A673 (cell line): ENCODE data around the gene PFDN4. TPM values are rescaled to one million over a fixed set of nuclear protein-coding genes. Genes with fewer than 3 reads are reported as not detected.

Experiments used
- BruUV-seq: library from RNA; stranded (reverse); fragments of 400-500 nt; replicated peaks from 2 replicates; lab custom pipeline; 2021; lab: Mats Ljungman, UMichigan
- CTCF ChIA-PET: fragments of 300-600 bp; sonication (Branson Sonifier 250); formaldehyde crosslinking; loops from one replicate; lab custom pipeline; 2022; ENCODE audit warnings: antibody characterized with exemption; lab: Charles Lee
- POLR2A ChIA-PET: fragments of 300-600 bp; sonication (Branson Sonifier 250); formaldehyde crosslinking; loops from one replicate; lab custom pipeline; 2022; ENCODE audit warnings: antibody characterized with exemption; ENCODE audit not compliant: low non-redundant PET; lab: Charles Lee
- DNase-seq: peaks from one replicate; pipeline ENCODE4 v3.0.0-alpha.2; 2015; ENCODE audit warnings: low spot score
- H3K27ac ChIP-seq: fragments of 200-600 bp; sonication (generic); 2 replicates; pipeline ENCODE4 v1.5.1; 2016; ENCODE audit warnings: mixed run types, low read depth, mild to moderate bottlenecking, mixed read lengths, antibody characterized with exemption, low read length; ENCODE audit not compliant: poor library complexity, severe bottlenecking
- H3K27me3 ChIP-seq: fragments of 200-600 bp; sonication (generic); replicated peaks from 2 replicates; pipeline ENCODE4 v1.6.1; 2017; ENCODE audit warnings: mixed run types, low read depth, mild to moderate bottlenecking, mixed read lengths, antibody characterized with exemption, low read length; ENCODE audit not compliant: insufficient read depth, poor library complexity
- H3K36me3 ChIP-seq: fragments of 200-600 bp; sonication (generic); 2 replicates; pipeline ENCODE4 v1.6.1; 2016; ENCODE audit warnings: mixed run types, mild to moderate bottlenecking, mixed read lengths, antibody characterized with exemption, low read length; ENCODE audit not compliant: insufficient read depth, poor library complexity, severe bottlenecking
- H3K4me1 ChIP-seq: fragments of 200-600 bp; sonication (generic); 2 replicates; pipeline ENCODE4 v1.6.1; 2017; ENCODE audit warnings: mixed run types, mild to moderate bottlenecking, mixed read lengths, antibody characterized with exemption, low read length; ENCODE audit not compliant: insufficient read depth, poor library complexity, severe bottlenecking
- H3K4me3 ChIP-seq: fragments of 200-600 bp; sonication (generic); 2 replicates; pipeline ENCODE4 v1.5.1; 2016; ENCODE audit warnings: low read depth, mixed run types, mild to moderate bottlenecking, mixed read lengths, low read length; ENCODE audit not compliant: poor library complexity, severe bottlenecking
- H3K9me3 ChIP-seq: fragments of 200-600 bp; sonication (generic); 2 replicates; pipeline ENCODE4 v1.6.1; 2016; ENCODE audit warnings: mixed run types, low read depth, mild to moderate bottlenecking, mixed read lengths, antibody characterized with exemption, low read length; ENCODE audit not compliant: poor library complexity, severe bottlenecking
- EZH2 ChIP-seq: fragments of 200-600 bp; sonication (generic); IDR thresholded peaks from 2 replicates; pipeline ENCODE4 v1.6.1; 2017; ENCODE audit warnings: borderline replicate concordance, low read depth, mild to moderate bottlenecking, mixed read lengths, antibody characterized with exemption, low read length; ENCODE audit not compliant: poor library complexity, severe bottlenecking
- intact Hi-C: fragments of 100-400 bp; cut with micrococcal nuclease; formaldehyde crosslinking; loops from one replicate; pipeline ENCODE4 v1.10.0; 2022; ENCODE audit not compliant: unreplicated experiment
- total RNA-seq: library from RNA; stranded (reverse); gene quantifications from 2 replicates; pipeline ENCODE4 v1.2.3, GENCODE V29; 2021
- TF ChIP-seq, protein P1 (sequence below): fragments of 300-800, 200-600 bp; sonication (generic); conservative IDR thresholded peaks from 2 replicates; pipeline ENCODE4 v1.5.1; 2017; ENCODE audit warnings: low read depth, mild to moderate bottlenecking, antibody characterized with exemption, low read length, moderate library complexity, mixed read lengths

The PFDN4 gene
- total RNA-seq, 1 experiment from 2014 or later: 76.0 TPM

DNA sequence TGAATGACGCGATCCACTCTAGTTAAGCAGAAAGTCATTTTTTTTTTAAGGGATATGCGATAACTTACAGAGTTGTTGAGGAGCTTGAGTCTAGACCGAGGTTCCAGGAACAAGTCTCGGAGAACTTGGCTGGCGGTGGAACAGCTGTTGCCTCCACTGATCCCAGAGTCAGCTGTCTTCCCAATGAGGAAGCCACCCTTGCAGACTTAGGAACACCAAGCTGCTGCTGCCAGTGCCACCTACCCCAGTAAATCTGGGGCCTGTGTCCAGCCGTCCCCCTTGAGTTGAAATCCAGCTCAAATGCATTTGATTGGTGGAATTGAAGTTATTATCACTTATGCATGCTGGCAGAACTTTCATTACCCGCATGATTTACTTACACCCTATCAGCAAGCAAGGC lies 6.7 kb downstream of the PFDN4 start:
- no peaks in the 10 kb centered on the region for H3K4me1 ChIP-seq
- TF ChIP-seq, protein P1, sequence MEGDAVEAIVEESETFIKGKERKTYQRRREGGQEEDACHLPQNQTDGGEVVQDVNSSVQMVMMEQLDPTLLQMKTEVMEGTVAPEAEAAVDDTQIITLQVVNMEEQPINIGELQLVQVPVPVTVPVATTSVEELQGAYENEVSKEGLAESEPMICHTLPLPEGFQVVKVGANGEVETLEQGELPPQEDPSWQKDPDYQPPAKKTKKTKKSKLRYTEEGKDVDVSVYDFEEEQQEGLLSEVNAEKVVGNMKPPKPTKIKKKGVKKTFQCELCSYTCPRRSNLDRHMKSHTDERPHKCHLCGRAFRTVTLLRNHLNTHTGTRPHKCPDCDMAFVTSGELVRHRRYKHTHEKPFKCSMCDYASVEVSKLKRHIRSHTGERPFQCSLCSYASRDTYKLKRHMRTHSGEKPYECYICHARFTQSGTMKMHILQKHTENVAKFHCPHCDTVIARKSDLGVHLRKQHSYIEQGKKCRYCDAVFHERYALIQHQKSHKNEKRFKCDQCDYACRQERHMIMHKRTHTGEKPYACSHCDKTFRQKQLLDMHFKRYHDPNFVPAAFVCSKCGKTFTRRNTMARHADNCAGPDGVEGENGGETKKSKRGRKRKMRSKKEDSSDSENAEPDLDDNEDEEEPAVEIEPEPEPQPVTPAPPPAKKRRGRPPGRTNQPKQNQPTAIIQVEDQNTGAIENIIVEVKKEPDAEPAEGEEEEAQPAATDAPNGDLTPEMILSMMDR: no peak
- no peak for TF ChIP-seq EZH2
- no TSS peak for BruUV-seq
- H3K36me3 ChIP-seq: peaks cover 45% of the 10 kb centered on the region
- POLR2A ChIA-PET: no interaction called here
- CTCF ChIA-PET: no interaction called here
- H3K27ac ChIP-seq: no peak overlapping the region
- no peak overlapping the region for H3K4me3 ChIP-seq
- no peaks in the 10 kb centered on the region for H3K27me3 ChIP-seq
- H3K9me3 ChIP-seq: no peaks in the 10 kb centered on the region
- intact Hi-C loops: no loop called here
- DNase-seq: no peak

DNA sequence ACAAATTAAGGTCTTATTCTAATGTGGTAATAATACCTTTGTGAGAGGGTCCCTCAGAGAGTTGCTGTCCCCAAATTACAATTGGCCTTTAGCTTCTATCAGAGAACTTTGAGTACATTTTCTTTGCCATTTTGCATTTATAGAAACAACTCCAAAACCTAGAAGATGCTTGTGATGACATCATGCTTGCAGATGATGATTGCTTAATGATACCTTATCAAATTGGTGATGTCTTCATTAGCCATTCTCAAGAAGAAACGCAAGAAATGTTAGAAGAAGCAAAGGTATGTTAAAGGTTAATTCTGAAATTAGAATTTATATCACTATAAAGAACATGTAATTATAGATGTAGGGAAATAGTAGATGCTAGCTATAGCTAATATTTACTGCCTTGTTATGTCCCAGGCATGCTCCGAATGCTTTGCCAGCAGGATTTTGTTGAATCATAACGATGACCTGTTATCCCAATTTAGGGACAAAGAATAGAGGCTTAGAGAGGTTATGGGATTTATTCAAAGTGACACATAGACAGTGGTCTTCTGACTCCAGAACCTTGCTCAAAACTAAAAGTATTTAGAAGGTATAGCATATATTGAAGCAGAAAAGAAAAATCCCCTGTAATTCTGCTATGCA lies 7.4 kb downstream of the PFDN4 start:
- ChIA-PET CTCF (no interaction called here), POLR2A (no interaction called here)
- Histone ChIP-seq H3K4me1 (no peaks in the 10 kb centered on the region), H3K27ac (no peak overlapping the region), H3K27me3 (no peaks in the 10 kb centered on the region), H3K36me3 (peaks cover 45% of the 10 kb centered on the region), H3K4me3 (no peak overlapping the region), H3K9me3 (no peaks in the 10 kb centered on the region)
- no TSS peak for BruUV-seq
- no peak for TF ChIP-seq EZH2
- TF ChIP-seq, protein P1: no peak
- intact Hi-C loops: loop anchor here (5.0 kb wide), 1 partner anchor 262 kb away; the partner anchor contains the start of gene DOK5
- DNase-seq: no peak

DNA sequence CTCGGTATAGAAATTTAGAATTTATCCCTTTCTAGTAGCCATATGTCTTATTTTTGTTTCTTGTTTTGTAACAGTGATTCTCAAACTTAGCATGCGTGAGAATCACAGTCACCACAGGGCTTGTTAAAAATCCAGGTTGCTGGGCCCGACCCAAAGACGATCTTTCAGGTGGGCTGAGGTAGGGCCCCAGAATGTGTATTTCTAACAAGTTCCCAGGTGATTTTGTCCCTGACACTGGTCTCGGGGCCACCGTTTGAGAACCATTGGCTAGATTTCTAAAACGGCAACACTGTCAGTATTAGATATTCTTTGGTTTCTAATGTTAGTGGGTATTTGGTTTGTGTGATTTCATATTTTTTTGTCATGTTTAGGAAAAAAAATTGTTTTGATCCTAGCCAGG lies 9.9 kb downstream of the PFDN4 start:
- intact Hi-C loops: loop anchor here (5.0 kb wide), 1 partner anchor 260 kb away; the partner anchor contains the start of gene DOK5
- CTCF ChIA-PET: interaction anchor here (0.7 kb wide), 1 partner anchor 256 kb away, joined by 6 read pairs; no protein-coding TSS in a partner anchor
- POLR2A ChIA-PET: no interaction called here
- Histone ChIP-seq H3K4me3 (no peak overlapping the region), H3K4me1 (no peaks in the 10 kb centered on the region), H3K36me3 (peaks cover 38% of the 10 kb centered on the region), H3K27ac (no peak overlapping the region), H3K27me3 (no peaks in the 10 kb centered on the region), H3K9me3 (no peaks in the 10 kb centered on the region)
- TF ChIP-seq EZH2: no peak
- TF ChIP-seq, protein P1: no peak
- no TSS peak for BruUV-seq
- DNase-seq: no peak
